ENCODE data around the gene COL25A1. TPM values are rescaled to one million over a fixed set of nuclear protein-coding genes. Genes with fewer than 3 reads are reported as not detected.

COL25A1 gene
- total RNA-seq, 1 experiment from 2014 or later: 4.2 TPM

DNA sequence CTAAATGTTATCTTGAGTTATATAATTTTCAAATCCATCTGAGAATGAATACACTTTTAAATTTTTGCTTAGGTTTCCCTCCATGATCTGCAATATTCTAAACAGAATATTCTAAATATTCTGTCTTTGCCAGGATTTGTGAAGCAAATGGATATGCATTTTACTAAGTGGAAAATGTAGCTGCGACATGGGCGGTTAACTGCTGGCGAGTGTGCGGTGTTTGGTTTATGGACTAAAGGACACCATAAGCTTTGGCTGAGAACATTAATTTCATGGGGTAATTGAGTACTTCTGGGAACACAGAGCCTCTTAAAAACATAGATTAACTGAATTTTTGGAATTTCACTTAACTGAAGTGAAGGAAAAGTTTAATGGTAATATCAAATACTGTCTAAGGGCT is 385.8 kb downstream of the COL25A1 start:
- H3K27me3 ChIP-seq (ENCODE audit: insufficient read depth, low read length): no peaks in the 10 kb centered on the region
- H3K4me1 Mint-ChIP-seq: peaks cover 8 to 11% of the 10 kb centered on the region in 2 experiments; a peak in 2 of 4 replicates
- no peaks in the 10 kb centered on the region for H3K79me1 ChIP-seq (ENCODE audit: insufficient read depth, low read depth, low read length, poor library complexity, severe bottlenecking)
- no peak overlapping the region for H3K27ac ChIP-seq (ENCODE audit: insufficient read length, low read depth, low read length)
- no peak overlapping the region for H2AFZ ChIP-seq (ENCODE audit: low read length)
- no peak overlapping the region for H4K5ac ChIP-seq (ENCODE audit: insufficient read length, low read depth, low read length)
- H3K27me3 Mint-ChIP-seq (ENCODE audit: low read depth): no peaks in the 10 kb centered on the region
- no peak for DNase-seq
- TF ChIP-seq, protein P1, sequence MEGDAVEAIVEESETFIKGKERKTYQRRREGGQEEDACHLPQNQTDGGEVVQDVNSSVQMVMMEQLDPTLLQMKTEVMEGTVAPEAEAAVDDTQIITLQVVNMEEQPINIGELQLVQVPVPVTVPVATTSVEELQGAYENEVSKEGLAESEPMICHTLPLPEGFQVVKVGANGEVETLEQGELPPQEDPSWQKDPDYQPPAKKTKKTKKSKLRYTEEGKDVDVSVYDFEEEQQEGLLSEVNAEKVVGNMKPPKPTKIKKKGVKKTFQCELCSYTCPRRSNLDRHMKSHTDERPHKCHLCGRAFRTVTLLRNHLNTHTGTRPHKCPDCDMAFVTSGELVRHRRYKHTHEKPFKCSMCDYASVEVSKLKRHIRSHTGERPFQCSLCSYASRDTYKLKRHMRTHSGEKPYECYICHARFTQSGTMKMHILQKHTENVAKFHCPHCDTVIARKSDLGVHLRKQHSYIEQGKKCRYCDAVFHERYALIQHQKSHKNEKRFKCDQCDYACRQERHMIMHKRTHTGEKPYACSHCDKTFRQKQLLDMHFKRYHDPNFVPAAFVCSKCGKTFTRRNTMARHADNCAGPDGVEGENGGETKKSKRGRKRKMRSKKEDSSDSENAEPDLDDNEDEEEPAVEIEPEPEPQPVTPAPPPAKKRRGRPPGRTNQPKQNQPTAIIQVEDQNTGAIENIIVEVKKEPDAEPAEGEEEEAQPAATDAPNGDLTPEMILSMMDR (conservative IDR thresholded peaks at IDR 0.05): no peak
- no peaks in the 10 kb centered on the region for H3K23me2 ChIP-seq (ENCODE audit: insufficient read length, low read depth, low read length, poor library complexity, severe bottlenecking)
- H3K14ac ChIP-seq (ENCODE audit: insufficient read depth, low read length): no peak overlapping the region
- H3K79me2 ChIP-seq (ENCODE audit: insufficient read depth, low read length): no peaks in the 10 kb centered on the region
- no peaks in the 10 kb centered on the region for H4K20me1 ChIP-seq (ENCODE audit: control insufficient read depth, insufficient read depth, insufficient read length)
- no CpG with 5 or more reads among the region's 4 CpGs for WGBS (ENCODE audit: extremely low coverage, insufficient read length, low lambda C conversion rate)
- H3K36me3 Mint-ChIP-seq (ENCODE audit: insufficient read depth in 1 of 3, low read depth in 3 of 3): no peaks in the 10 kb centered on the region
- H2BK120ac ChIP-seq (ENCODE audit: low read depth, low read length, poor library complexity, severe bottlenecking): no peak overlapping the region
- H3K4me2 ChIP-seq (ENCODE audit: insufficient read depth, insufficient read length, low read length): no peak overlapping the region
- H3K27ac Mint-ChIP-seq: no peak overlapping the region
- H3K9ac ChIP-seq (ENCODE audit: extremely low read depth, insufficient read length, low read length): no peak overlapping the region
- no peak overlapping the region for H3T11ph ChIP-seq (ENCODE audit: low read length)
- no peaks in the 10 kb centered on the region for H3K9me3 Mint-ChIP-seq
- H3K23ac ChIP-seq (ENCODE audit: insufficient read length, low read depth, low read length): no peak overlapping the region
- H2AK5ac ChIP-seq (ENCODE audit: insufficient read length, low read length): no peak overlapping the region
- no peak overlapping the region for H3K4me3 Mint-ChIP-seq
- H2BK20ac ChIP-seq (ENCODE audit: low read depth, low read length, poor library complexity, severe bottlenecking): no peak overlapping the region
- H3K18ac ChIP-seq (ENCODE audit: insufficient read length, low read depth, low read length): no peak overlapping the region
- no peak overlapping the region for H2BK12ac ChIP-seq (ENCODE audit: insufficient read length, low read depth, low read length)
- H4K91ac ChIP-seq (ENCODE audit: insufficient read length, low read depth, low read length): no peak overlapping the region
- H3K4ac ChIP-seq (ENCODE audit: low read depth, low read length): no peak overlapping the region
- no peaks in the 10 kb centered on the region for H3K4me1 ChIP-seq (ENCODE audit: insufficient read depth, low read length)
- H2BK15ac ChIP-seq (ENCODE audit: low read depth, low read length): no peak overlapping the region
- H3K9me3 ChIP-seq (ENCODE audit: control insufficient read depth, low read depth, low read length): no peaks in the 10 kb centered on the region
- H3K56ac ChIP-seq (ENCODE audit: insufficient read length, low read depth, low read length): no peak overlapping the region
- no peak overlapping the region for H4K8ac ChIP-seq (replicated peaks; ENCODE audit: insufficient read length, low read depth, low read length)
- no peak overlapping the region for H2BK5ac ChIP-seq (ENCODE audit: insufficient read length, low read length)
